Left lung (tissue), 10 donors: Measurements from ENCODE around the gene DLG4. TPM values are rescaled to one million over a fixed set of nuclear protein-coding genes. Genes with fewer than 3 reads are reported as not detected.
A peak's percentile ranks its signal among the peaks of the same experiment; 100 is the strongest.

Experiments used
- ATAC-seq: fragments of 200-7000 bp; cut with Tn5 transposase; one replicate; pipeline ENCODE4 v1.9.1; 2020; ENCODE audit warnings: moderate library complexity
- DNase-seq, 4 donors: peaks; one replicate each; pipeline ENCODE4 v3.0.0-alpha.2; 2013 to 2020
- H3K27ac ChIP-seq, 2 donors: fragments of 200-600 bp; sonication (generic) in 1 of 2; one replicate each; pipeline versions ENCODE4 v1.5.0 to v1.8.0; 2020 to 2021
- H3K27me3 ChIP-seq, 2 donors: fragments of 200-600 bp; sonication (generic) in 1 of 2; one replicate each; pipeline versions ENCODE4 v1.5.0 to v1.8.0; 2020 to 2021
- H3K36me3 ChIP-seq, 2 donors: fragments of 200-600 bp; sonication (generic) in 1 of 2; one replicate each; pipeline versions ENCODE4 v1.5.0 to v1.8.0; 2020 to 2021
- H3K4me1 ChIP-seq, 2 donors: fragments of 200-600 bp; one replicate each; pipeline ENCODE4 v1.8.0; 2021
- H3K4me3 ChIP-seq, 2 donors: fragments of 200-600 bp; sonication (generic) in 1 of 2; one replicate each; pipeline versions ENCODE4 v1.5.0 to v1.8.0; 2020 to 2021; ENCODE audit warnings: mild to moderate bottlenecking in 1 of 2
- H3K9me3 ChIP-seq, 2 donors: fragments of 200-600 bp; sonication (generic) in 1 of 2; one replicate each; pipeline versions ENCODE4 v1.5.0 to v1.8.0; 2020 to 2021
- CTCF ChIP-seq, 2 donors: fragments of 200-600 bp; sonication (generic) in 1 of 2; IDR thresholded peaks; one replicate each; pipeline versions ENCODE4 v1.5.0 to v1.8.0; 2021; ENCODE audit warnings: antibody characterized with exemption in 2 of 2
- intact Hi-C, 2 donors: fragments of 100-400 bp; cut with DNase I; formaldehyde crosslinking; loops; one replicate each; pipeline versions ENCODE4 v1.11.2 to v1.14.2; 2022
- polyA plus RNA-seq, 6 donors: library from polyadenylated mRNA; unstranded; fragments of 120-200 nt; gene quantifications; one replicate each; pipeline ENCODE4 v1.2.1, GENCODE V29; 2013; ENCODE audit not compliant: insufficient read length in 6 of 6
- total RNA-seq, 2 donors: library from RNA; stranded (reverse); fragmentation: NEBNext Ultra II Directional; extraction: Animal tissue kit (Norgen Biotek cat#: 25700); gene quantifications; one replicate each; pipeline ENCODE4 v1.2.1, GENCODE V29; 2021
- donor health status: DM: no; HTN: yes; CAD: no.
- donor health status: DM: no; HTN: no; CAD: no.

DLG4 gene
- total and polyA plus RNA-seq, 8 donors: 25.9 to 60.0 (median 45.1) TPM

- intact Hi-C loops: no loop called here
- Histone ChIP-seq H3K36me3 (peaks cover 0 to 45% of the 10 kb centered on the region in 2 donors), H3K9me3 (no peaks in the 10 kb centered on the region), H3K4me1 (peaks cover 24 to 64% of the 10 kb centered on the region in 2 donors), H3K27me3 (no peaks in the 10 kb centered on the region), H3K27ac (peak within 1 kb of the TSS; percentile 89 to 96), H3K4me3 (peak within 1 kb of the TSS; percentile 86 to 99)
- peak; percentile 76 for ATAC-seq
- peak in 1 of 2 donors; percentile 35 for TF ChIP-seq CTCF (IDR thresholded peaks at IDR 0.05)
- peak; percentile 99 to 100 (median 100) for DNase-seq
Measured at GRCh38 chr17:7239091-7240027, 19.7 kb upstream of the DLG4 start, which contains the start of gene PHF23. TSS of gene PHF23 (minus strand) at chr17:7239457. CDS start at chr17:7239279, 178 bp downstream.

GRCh38 chr17:7238420-7239090 lies 18.9 kb upstream of the DLG4 start:
- peak overlapping the region; percentile 89 to 96 for H3K27ac ChIP-seq
- peaks cover 24 to 61% of the 10 kb centered on the region in 2 donors for H3K4me1 ChIP-seq
- H3K27me3 ChIP-seq: no peaks in the 10 kb centered on the region
- peak overlapping the region; percentile 86 to 99 for H3K4me3 ChIP-seq
- H3K36me3 ChIP-seq: peaks cover 0 to 37% of the 10 kb centered on the region in 2 donors
- no peak for TF ChIP-seq CTCF (IDR thresholded peaks at IDR 0.05)
- no peaks in the 10 kb centered on the region for H3K9me3 ChIP-seq
- DNase-seq (peak in 2 of 4 donors; percentile 55 to 73), ATAC-seq (no peak)
- intact Hi-C loops: no loop called here

- peaks cover 0 to 37% of the 10 kb centered on the region in 2 donors for H3K36me3 ChIP-seq
- H3K27ac ChIP-seq: peak overlapping the region; percentile 89 to 96
- no peak for TF ChIP-seq CTCF (IDR thresholded peaks at IDR 0.05)
- peak in 3 of 4 donors; percentile 82 to 94 (median 90) for DNase-seq
- no peaks in the 10 kb centered on the region for H3K27me3 ChIP-seq
- ATAC-seq: peak; percentile 15
- H3K4me3 ChIP-seq: peak overlapping the region; percentile 86 to 99
- intact Hi-C loops: no loop called here
- no peaks in the 10 kb centered on the region for H3K9me3 ChIP-seq
- peaks cover 24 to 63% of the 10 kb centered on the region in 2 donors for H3K4me1 ChIP-seq
Measured at GRCh38 chr17:7237761-7238419, 18.3 kb upstream of the DLG4 start.

GRCh38 chr17:7237266-7237760 lies 17.7 kb upstream of the DLG4 start:
- H3K36me3 ChIP-seq: peaks cover 0 to 37% of the 10 kb centered on the region in 2 donors
- peak overlapping the region; percentile 89 to 96 for H3K27ac ChIP-seq
- no peaks in the 10 kb centered on the region for H3K9me3 ChIP-seq
- no peaks in the 10 kb centered on the region for H3K27me3 ChIP-seq
- no peak for ATAC-seq
- no peak for TF ChIP-seq CTCF (IDR thresholded peaks at IDR 0.05)
- no peak for DNase-seq
- H3K4me3 ChIP-seq: peak overlapping the region; percentile 86 to 99
- intact Hi-C loops: no loop called here
- peaks cover 30 to 68% of the 10 kb centered on the region in 2 donors for H3K4me1 ChIP-seq
